Neural progenitor cell (in vitro differentiated cells): Measurements from ENCODE around the gene NALCN. TPM values are rescaled to one million over a fixed set of nuclear protein-coding genes. Genes with fewer than 3 reads are reported as not detected.

Experiments used
- DNase-seq: peaks from one replicate; pipeline ENCODE4 v3.0.0-alpha.2; 2016; ENCODE audit warnings: low spot score
- H2AFZ ChIP-seq: fragments of 200-600 bp; sonication (generic); replicated peaks from 2 replicates; pipeline ENCODE4 v1.6.1; 2016; ENCODE audit warnings: antibody characterized with exemption
- H3F3A ChIP-seq: fragments of 200-600 bp; sonication (generic); 2 replicates; pipeline ENCODE4 v1.6.1; 2016; ENCODE audit warnings: antibody characterized with exemption, low read depth
- H3K27ac ChIP-seq: fragments of 200-600 bp; sonication (generic); 2 replicates; pipeline ENCODE4 v1.5.1; 2016; ENCODE audit warnings: mild to moderate bottlenecking
- H3K27me3 ChIP-seq: fragments of 200-600 bp; sonication (generic); 2 replicates; pipeline ENCODE4 v1.6.1; 2016; ENCODE audit warnings: mild to moderate bottlenecking, moderate library complexity
- H3K36me3 ChIP-seq: fragments of 200-600 bp; sonication (generic); 2 replicates; pipeline ENCODE4 v1.5.1; 2016
- H3K4me1 ChIP-seq: fragments of 200-600 bp; sonication (generic); 2 replicates; pipeline ENCODE4 v1.6.1; 2016; ENCODE audit warnings: mixed run types
- H3K4me2 ChIP-seq: fragments of 200-600 bp; sonication (generic); 2 replicates; pipeline ENCODE4 v1.6.1; 2016
- H3K4me3 ChIP-seq: fragments of 200-600 bp; sonication (generic); 2 replicates; pipeline ENCODE4 v1.5.1; 2016
- H3K79me2 ChIP-seq: fragments of 200-600 bp; sonication (generic); 2 replicates; pipeline ENCODE4 v1.6.1; 2016; ENCODE audit warnings: low read depth
- H3K9ac ChIP-seq: fragments of 200-600 bp; sonication (generic); 2 replicates; pipeline ENCODE4 v1.6.1; 2016
- H3K9me3 ChIP-seq: fragments of 200-600 bp; sonication (generic); 2 replicates; pipeline ENCODE4 v1.5.1; 2016; ENCODE audit warnings: low read depth
- H4K20me1 ChIP-seq: fragments of 200-600 bp; sonication (generic); 2 replicates; pipeline ENCODE4 v1.6.1; 2016; ENCODE audit warnings: low read depth
- H3K27ac Mint-ChIP-seq: 3 replicates; pipeline ENCODE4 v1.8.0; 2021; ENCODE audit warnings: mixed read lengths
- H3K27me3 Mint-ChIP-seq: 2 replicates; pipeline ENCODE4 v1.8.0; 2022; ENCODE audit warnings: low read depth, mild to moderate bottlenecking, inconsistent platforms, moderate library complexity, mixed read lengths; ENCODE audit not compliant: insufficient read depth
- H3K36me3 Mint-ChIP-seq: 3 replicates; pipeline ENCODE4 v1.8.0; 2021; ENCODE audit warnings: mixed read lengths
- H3K4me1 Mint-ChIP-seq: 3 replicates; pipeline ENCODE4 v1.8.0; 2021; ENCODE audit warnings: mixed read lengths
- H3K4me3 Mint-ChIP-seq: 3 replicates; pipeline ENCODE4 v1.8.0; 2021; ENCODE audit warnings: mild to moderate bottlenecking, moderate library complexity, mixed read lengths
- H3K9me3 Mint-ChIP-seq: 3 replicates; pipeline ENCODE4 v1.8.0; 2020; ENCODE audit warnings: mixed read lengths
- CTCF ChIP-seq: fragments of 200-600 bp; sonication (generic); IDR thresholded peaks from 2 replicates; pipeline ENCODE4 v1.5.1; 2017; ENCODE audit warnings: antibody characterized with exemption, mild to moderate bottlenecking
- EZH2 ChIP-seq: fragments of 200-600 bp; sonication (generic); IDR thresholded peaks from 2 replicates; pipeline ENCODE4 v1.6.1; 2017; ENCODE audit warnings: antibody characterized with exemption, mild to moderate bottlenecking, moderate library complexity
- EZH2phosphoT487 ChIP-seq: fragments of 200-600 bp; sonication (generic); IDR thresholded peaks from 2 replicates; pipeline ENCODE4 v1.6.1; 2017; ENCODE audit warnings: antibody characterized with exemption
- total RNA-seq: library from RNA; depleted of rRNA; stranded (reverse); fragments of >200 nt; gene quantifications from 2 replicates; pipeline ENCODE4 v1.2.3, GENCODE V29; 2015; ENCODE audit warnings: low replicate concordance

Gene NALCN
- total RNA-seq, 1 donor from 2014 or later = 1.1 TPM

DNA sequence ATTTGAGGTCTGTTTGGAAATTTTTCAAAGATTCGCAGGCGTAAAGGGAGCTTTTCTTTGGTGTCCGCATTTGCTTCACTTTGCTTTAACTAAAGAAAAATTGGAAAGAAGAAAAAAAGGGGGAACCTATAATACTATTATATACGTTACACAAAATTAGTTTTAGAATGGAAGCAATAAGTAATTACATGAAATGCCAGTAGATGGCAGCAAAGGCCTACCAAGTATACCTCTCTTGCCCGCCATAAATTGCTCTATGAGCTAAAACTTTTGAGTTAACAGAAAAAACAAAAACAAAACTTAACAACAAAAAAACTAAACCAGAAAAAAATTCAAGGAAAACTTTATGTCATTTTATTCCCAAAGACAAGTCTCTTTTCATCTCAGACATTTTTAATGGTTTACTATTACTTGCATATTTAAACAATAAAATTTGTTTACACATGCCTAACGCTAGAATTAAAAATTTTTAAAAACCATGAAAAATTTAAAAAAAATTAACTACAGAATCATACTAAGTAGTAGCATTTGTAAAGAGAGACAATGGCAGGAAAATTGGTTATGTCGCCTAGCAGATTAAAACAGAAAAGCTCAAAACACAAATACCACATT, 271.4 kb downstream of the NALCN start:
- H3K36me3 Mint-ChIP-seq = no peaks in the 10 kb centered on the region
- no peaks in the 10 kb centered on the region for H4K20me1 ChIP-seq
- no peak overlapping the region for H3K4me3 Mint-ChIP-seq
- H3K9me3 ChIP-seq = no peaks in the 10 kb centered on the region
- H3K27ac ChIP-seq = no peak overlapping the region
- no peak overlapping the region for H3K9ac ChIP-seq
- H3K27me3 ChIP-seq = no peaks in the 10 kb centered on the region
- no peaks in the 10 kb centered on the region for H3K79me2 ChIP-seq
- peaks cover 3% of the 10 kb centered on the region for H3K27me3 Mint-ChIP-seq
- H3K27ac Mint-ChIP-seq = no peak overlapping the region
- H3K4me1 Mint-ChIP-seq = peaks cover 17% of the 10 kb centered on the region
- no peaks in the 10 kb centered on the region for H3K4me1 ChIP-seq
- H2AFZ ChIP-seq = no peak overlapping the region
- no peaks in the 10 kb centered on the region for H3K9me3 Mint-ChIP-seq
- no peaks in the 10 kb centered on the region for H3K36me3 ChIP-seq
- H3K4me2 ChIP-seq = no peak overlapping the region
- no peak for TF ChIP-seq EZH2phosphoT487
- TF ChIP-seq EZH2 = no peak
- TF ChIP-seq CTCF = peak; percentile 87
- no peak overlapping the region for H3K4me3 ChIP-seq
- H3F3A ChIP-seq = no peaks in the 10 kb centered on the region
- peak; percentile 72 for DNase-seq

DNA sequence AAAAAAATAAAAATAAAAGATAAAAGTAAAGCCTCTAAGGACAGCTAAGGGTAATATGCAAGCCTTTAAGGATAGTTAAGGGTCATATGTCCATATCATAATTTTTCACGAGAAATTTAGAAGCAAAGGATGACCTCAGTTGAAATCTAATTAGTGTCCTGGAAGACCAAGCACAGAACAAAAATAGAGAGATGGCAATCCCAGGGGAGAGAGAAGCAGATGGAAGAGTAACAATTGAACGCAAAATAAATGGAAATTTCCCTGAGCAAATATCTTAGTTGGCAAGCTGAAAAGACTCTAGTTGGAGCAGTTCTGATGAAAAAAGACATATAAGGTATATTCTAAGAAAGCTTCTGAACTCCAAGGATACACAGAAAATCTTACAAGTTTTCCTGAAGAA, 275.4 kb downstream of the NALCN start:
- no peaks in the 10 kb centered on the region for H3K36me3 Mint-ChIP-seq
- Histone ChIP-seq H3K4me3 (no peak overlapping the region), H3K27me3 (no peaks in the 10 kb centered on the region), H3K36me3 (no peaks in the 10 kb centered on the region), H3K79me2 (no peaks in the 10 kb centered on the region), H3K27ac (no peak overlapping the region), H4K20me1 (no peaks in the 10 kb centered on the region), H2AFZ (no peak overlapping the region), H3K4me2 (no peak overlapping the region), H3F3A (no peaks in the 10 kb centered on the region), H3K4me1 (peaks cover 4% of the 10 kb centered on the region), H3K9me3 (no peaks in the 10 kb centered on the region), H3K9ac (no peak overlapping the region)
- no peak overlapping the region for H3K27ac Mint-ChIP-seq
- no peaks in the 10 kb centered on the region for H3K27me3 Mint-ChIP-seq
- no peak for DNase-seq
- H3K4me3 Mint-ChIP-seq = no peak overlapping the region
- H3K9me3 Mint-ChIP-seq = no peaks in the 10 kb centered on the region
- H3K4me1 Mint-ChIP-seq = peaks cover 23% of the 10 kb centered on the region
- no peak for TF ChIP-seq EZH2phosphoT487
- no peak for TF ChIP-seq CTCF
- TF ChIP-seq EZH2 = no peak

- H3F3A ChIP-seq = no peaks in the 10 kb centered on the region
- no peak overlapping the region for H3K9ac ChIP-seq
- no peak for DNase-seq
- no peaks in the 10 kb centered on the region for H3K27me3 ChIP-seq
- TF ChIP-seq EZH2phosphoT487 = no peak
- no peak for TF ChIP-seq EZH2
- no peak for TF ChIP-seq CTCF
- no peak overlapping the region for H3K4me2 ChIP-seq
- no peak overlapping the region for H2AFZ ChIP-seq
- H3K36me3 ChIP-seq = no peaks in the 10 kb centered on the region
- H3K4me3 ChIP-seq = no peak overlapping the region
- Mint-ChIP-seq H3K27ac (no peak overlapping the region), H3K4me3 (no peak overlapping the region), H3K27me3 (no peaks in the 10 kb centered on the region), H3K4me1 (peaks cover 23% of the 10 kb centered on the region), H3K9me3 (no peaks in the 10 kb centered on the region), H3K36me3 (no peaks in the 10 kb centered on the region)
- no peak overlapping the region for H3K27ac ChIP-seq
- H3K4me1 ChIP-seq = peaks cover 4% of the 10 kb centered on the region
- H4K20me1 ChIP-seq = no peaks in the 10 kb centered on the region
- H3K9me3 ChIP-seq = no peaks in the 10 kb centered on the region
- H3K79me2 ChIP-seq = no peaks in the 10 kb centered on the region
Observed at GRCh38 chr13:101140087-101140770, 276.1 kb downstream of the NALCN start.
